Left ventricle myocardium inferior (tissue), 1 donor: ENCODE data around the gene FOXA2. TPM values are rescaled to one million over a fixed set of nuclear protein-coding genes. Genes with fewer than 3 reads are reported as not detected.

ENCODE experiments used
- DNase-seq: peaks from one replicate; pipeline ENCODE4 v3.0.0-alpha.2; 2020
- H3K27ac ChIP-seq: fragments of 200-600 bp; replicated peaks from 2 replicates; pipeline ENCODE4 v1.8.0; 2021
- H3K27me3 ChIP-seq: fragments of 200-600 bp; 2 replicates; pipeline ENCODE4 v1.8.0; 2021; ENCODE audit warnings: low read depth
- H3K36me3 ChIP-seq: fragments of 200-600 bp; 2 replicates; pipeline ENCODE4 v1.8.0; 2021
- H3K4me1 ChIP-seq: fragments of 200-600 bp; 2 replicates; pipeline ENCODE4 v1.8.0; 2021
- H3K4me3 ChIP-seq: fragments of 200-600 bp; 2 replicates; pipeline ENCODE4 v1.8.0; 2021; ENCODE audit warnings: mild to moderate bottlenecking, moderate library complexity
- H3K9me3 ChIP-seq: fragments of 200-600 bp; replicated peaks from 2 replicates; pipeline ENCODE4 v1.8.0; 2021
- CTCF ChIP-seq: fragments of 200-600 bp; IDR thresholded peaks from 2 replicates; pipeline ENCODE4 v1.8.0; 2021; ENCODE audit warnings: antibody characterized with exemption, mild to moderate bottlenecking, borderline replicate concordance
- intact Hi-C: fragments of 100-400 bp; cut with micrococcal nuclease; formaldehyde crosslinking; loops from one replicate; pipeline ENCODE4 v1.11.0; 2022
- total RNA-seq: library from RNA; stranded (reverse); fragmentation: NEBNext Ultra II Directional; extraction: Animal tissue kit (Norgen Biotek cat#: 25700); gene quantifications from one replicate; pipeline ENCODE4 v1.2.1, GENCODE V29; 2021
- donor health status: DM: no; HTN: yes; CAD: no; lungs with severe emphysema.

FOXA2 gene
- total RNA-seq, 1 donor from 2014 or later: not detected

GRCh38 chr20:22582964-22583772 is 1.2 kb downstream of the FOXA2 start:
- H3K36me3 ChIP-seq: no peaks in the 10 kb centered on the region
- no peak overlapping the region for H3K27ac ChIP-seq
- no peak for DNase-seq
- no peak for TF ChIP-seq CTCF
- peak overlapping the region; percentile 41 for H3K4me3 ChIP-seq
- intact Hi-C loops: no loop called here
- peaks cover 99% of the 10 kb centered on the region for H3K27me3 ChIP-seq
- H3K4me1 ChIP-seq: peaks cover 40% of the 10 kb centered on the region
- H3K9me3 ChIP-seq: no peaks in the 10 kb centered on the region

GRCh38 chr20:22582386-22582963 is 1.9 kb downstream of the FOXA2 start:
- Histone ChIP-seq H3K4me1 (peaks cover 47% of the 10 kb centered on the region), H3K4me3 (peak overlapping the region; percentile 41), H3K27me3 (peaks cover 99% of the 10 kb centered on the region)

GRCh38 chr20:22581437-22582385 is 2.7 kb downstream of the FOXA2 start:
- no peak for DNase-seq
- Histone ChIP-seq H3K4me1 (peaks cover 49% of the 10 kb centered on the region), H3K4me3 (peak overlapping the region; percentile 41), H3K27ac (no peak overlapping the region), H3K36me3 (no peaks in the 10 kb centered on the region), H3K9me3 (no peaks in the 10 kb centered on the region), H3K27me3 (peaks cover 99% of the 10 kb centered on the region)
- intact Hi-C loops: no loop called here
- TF ChIP-seq CTCF: no peak

More at GRCh38 chr20:22582386-22582963, 1.9 kb downstream of the FOXA2 start:
- Histone ChIP-seq H3K27ac (no peak overlapping the region), H3K36me3 (no peaks in the 10 kb centered on the region), H3K9me3 (no peaks in the 10 kb centered on the region)
- intact Hi-C loops: no loop called here
- no peak for TF ChIP-seq CTCF
- no peak for DNase-seq

- Histone ChIP-seq H3K9me3 (no peaks in the 10 kb centered on the region), H3K4me3 (no peak overlapping the region), H3K4me1 (peaks cover 46% of the 10 kb centered on the region), H3K27ac (no peak overlapping the region), H3K36me3 (no peaks in the 10 kb centered on the region), H3K27me3 (peaks cover 99% of the 10 kb centered on the region)
- intact Hi-C loops: no loop called here
- no peak for DNase-seq
- no peak for TF ChIP-seq CTCF
Observed at GRCh38 chr20:22579711-22580697, 4.4 kb downstream of the FOXA2 start.
